ENCODE results near the gene TTYH1. TPM values are rescaled to one million over a fixed set of nuclear protein-coding genes. Genes with fewer than 3 reads are reported as not detected.
A peak's percentile ranks its signal among the peaks of the same experiment; 100 is the strongest.

The TTYH1 gene
- total and polyA plus RNA-seq, 12 donors = 0.61 to 4.0 (median 1.6) TPM; not detected in 4

GRCh38 chr19:54473071-54473891, 58.0 kb downstream of the TTYH1 start, which contains the start of gene CDC42EP5:
Gene CDC42EP5 (minus strand): TSS chr19:54473296. CDS start chr19:54465547, 7,749 bp downstream.
- H3K4me1 ChIP-seq (replicated peaks in 1 of 2) = peaks cover 0 to 23% of the 10 kb centered on the region in 2 donors
- WGBS, 4 donors = 12 to 16% (median 14%) methylated on average over 10 to 14 of the region's 14 CpGs
- intact Hi-C loops (cut with DNase I) = no loop called here
- peak within 1 kb of the TSS in 1 of 4 donors; percentile 53 for H3K4me3 ChIP-seq
- DNase-seq = peak in 5 of 7 donors; percentile 46 to 61 (median 54)
- peaks cover 3% of the 10 kb centered on the region for H3K27me3 ChIP-seq
- no peaks in the 10 kb centered on the region for H3K9me3 ChIP-seq (replicated peaks in 1 of 3)
- peak within 1 kb of the TSS in 3 of 5 donors; percentile 49 to 75 (median 63) for H3K27ac ChIP-seq
- H3K36me3 ChIP-seq (replicated peaks in 1 of 2) = no peaks in the 10 kb centered on the region
- TF ChIP-seq POLR2A (IDR thresholded peaks at IDR 0.05) (no peak), CTCF (IDR thresholded peaks at IDR 0.05) (no peak)

GRCh38 chr19:54473892-54474372, 58.7 kb downstream of the TTYH1 start:
- Histone ChIP-seq H3K4me1 (replicated peaks in 1 of 2) (peaks cover 0 to 23% of the 10 kb centered on the region in 2 donors), H3K4me3 (no peak overlapping the region), H3K27ac (peak overlapping the region in 3 of 5 donors; percentile 49 to 75 (median 63)), H3K27me3 (peaks cover 3% of the 10 kb centered on the region), H3K36me3 (replicated peaks in 1 of 2) (no peaks in the 10 kb centered on the region), H3K9me3 (replicated peaks in 1 of 3) (no peaks in the 10 kb centered on the region)
- TF ChIP-seq CTCF (IDR thresholded peaks at IDR 0.05) = no peak
- TF ChIP-seq POLR2A (IDR thresholded peaks at IDR 0.05) = no peak
- 70 to 82% (median 76%) methylated on average over 3 to 6 of the region's 6 CpGs for WGBS, 4 donors
- intact Hi-C loops (cut with DNase I) = no loop called here
- no peak for DNase-seq

GRCh38 chr19:54475706-54476105, 60.4 kb downstream of the TTYH1 start:
- H3K36me3 ChIP-seq (replicated peaks in 1 of 2) = no peaks in the 10 kb centered on the region

More at GRCh38 chr19:54475706-54476105, 60.4 kb downstream of the TTYH1 start:
- Histone ChIP-seq H3K9me3 (replicated peaks in 1 of 3) (no peaks in the 10 kb centered on the region), H3K27ac (no peak overlapping the region), H3K27me3 (no peaks in the 10 kb centered on the region), H3K4me1 (replicated peaks in 1 of 2) (peaks cover 0 to 7% of the 10 kb centered on the region in 2 donors), H3K4me3 (no peak overlapping the region)
- no peak for DNase-seq
- intact Hi-C loops (cut with DNase I) = loop anchor here in 1 of 2 donors (5.0 kb wide), 1 partner anchor 202 kb away; no protein-coding TSS in a partner anchor
- WGBS, 4 donors = 83 to 91% (median 86%) methylated on average over 10 to 11 of the region's 11 CpGs
- TF ChIP-seq POLR2A (IDR thresholded peaks at IDR 0.05) (no peak), CTCF (IDR thresholded peaks at IDR 0.05) (no peak)

Data from adrenal gland (tissue), 12 donors.